Endodermal cell (in vitro differentiated cells): ENCODE results near the gene AKAP13. TPM values are rescaled to one million over a fixed set of nuclear protein-coding genes. Genes with fewer than 3 reads are reported as not detected.

ENCODE experiments used
- DNase-seq: peaks from one replicate; pipeline ENCODE4 v3.0.0-alpha.2; 2017
- H3K27ac ChIP-seq: 2 replicates; pipeline ENCODE4 v1.5.1; 2013; ENCODE audit warnings: mild to moderate bottlenecking, low read depth, low read length, moderate library complexity
- H3K27me3 ChIP-seq: 2 replicates; pipeline ENCODE4 v1.6.1; 2013; ENCODE audit warnings: mild to moderate bottlenecking, low read length, moderate library complexity; ENCODE audit not compliant: insufficient read depth, control insufficient read depth, poor library complexity, severe bottlenecking
- H3K36me3 ChIP-seq: 2 replicates; pipeline ENCODE4 v1.7.0; 2013; ENCODE audit warnings: mild to moderate bottlenecking, low read length, moderate library complexity; ENCODE audit not compliant: control insufficient read depth, insufficient read depth
- H3K4me1 ChIP-seq: one replicate; pipeline ENCODE4 v1.7.0; 2013; ENCODE audit warnings: low read length; ENCODE audit not compliant: control insufficient read depth, insufficient read depth
- H3K4me3 ChIP-seq: 2 replicates; pipeline ENCODE4 v1.5.1; 2013; ENCODE audit warnings: mild to moderate bottlenecking, low read length, moderate library complexity
- H3K9ac ChIP-seq: 2 replicates; pipeline ENCODE4 v1.6.1; 2013; ENCODE audit warnings: mild to moderate bottlenecking, low read length, moderate library complexity; ENCODE audit not compliant: poor library complexity, severe bottlenecking; ENCODE audit errors: extremely low read depth
- H3K9me3 ChIP-seq: 2 replicates; pipeline ENCODE4 v1.6.1; 2013; ENCODE audit warnings: mild to moderate bottlenecking, low read length, moderate library complexity; ENCODE audit not compliant: control insufficient read depth
- H3K27ac Mint-ChIP-seq: 2 replicates; pipeline ENCODE4 v1.8.0; 2020; ENCODE audit warnings: mixed read lengths
- H3K27me3 Mint-ChIP-seq: 2 replicates; pipeline ENCODE4 v1.8.0; 2021; ENCODE audit warnings: mild to moderate bottlenecking, mixed read lengths; ENCODE audit not compliant: insufficient read depth
- H3K36me3 Mint-ChIP-seq: 2 replicates; pipeline ENCODE4 v1.8.0; 2020; ENCODE audit warnings: low read depth, mixed read lengths
- H3K4me1 Mint-ChIP-seq: 2 replicates; pipeline ENCODE4 v1.8.0; 2020; ENCODE audit warnings: mixed read lengths
- H3K4me3 Mint-ChIP-seq: 2 replicates; pipeline ENCODE4 v1.8.0; 2020; ENCODE audit warnings: mild to moderate bottlenecking, moderate library complexity, mixed read lengths
- H3K9me3 Mint-ChIP-seq: 2 replicates; pipeline ENCODE4 v1.8.0; 2020; ENCODE audit warnings: mild to moderate bottlenecking, mixed read lengths
- WGBS, 2 experiments: methylation state at CpG; one replicate each; pipeline versions ENCODE4 v1.1.5 to v1.1.7; 2013; ENCODE audit warnings: missing lambda C conversion rate in 2 of 2, mixed read lengths in 1 of 2; ENCODE audit not compliant: insufficient coverage in 1 of 2, insufficient read length in 1 of 2; 5-methylcytosine and 5-hydroxymethylcytosine counted together
- total RNA-seq, 2 donors: library from RNA; stranded (reverse); fragmentation: NEBNext Ultra II Directional in 1 of 2; extraction: Animal tissue kit (Norgen Biotek cat#: 25700) in 1 of 2; gene quantifications; 2 replicates in 1 of 2; 3 replicates in 1 of 2; pipeline ENCODE4 v1.2.1, GENCODE V29; 2021
- TF ChIP-seq, protein P1 (sequence below): fragments of 200-600 bp; sonication (generic); conservative IDR thresholded peaks from 2 replicates; pipeline ENCODE4 v1.5.0; 2021; ENCODE audit warnings: antibody characterized with exemption, mild to moderate bottlenecking

AKAP13 gene
- total RNA-seq, 2 donors from 2014 or later: 115 to 131 TPM

GRCh38 chr15:85606738-85607137 is 226.3 kb downstream of the AKAP13 start:
- Mint-ChIP-seq H3K9me3 (no peaks in the 10 kb centered on the region), H3K4me3 (no peak overlapping the region), H3K4me1 (no peaks in the 10 kb centered on the region), H3K36me3 (peaks cover 31% of the 10 kb centered on the region), H3K27ac (peak overlapping the region; percentile 35), H3K27me3 (no peaks in the 10 kb centered on the region)
- Histone ChIP-seq H3K36me3 (peaks cover 87% of the 10 kb centered on the region), H3K27me3 (no peaks in the 10 kb centered on the region), H3K9ac (no peak overlapping the region), H3K4me3 (no peak overlapping the region), H3K27ac (no peak overlapping the region), H3K4me1 (no peaks in the 10 kb centered on the region), H3K9me3 (no peaks in the 10 kb centered on the region)
- TF ChIP-seq, protein P1, sequence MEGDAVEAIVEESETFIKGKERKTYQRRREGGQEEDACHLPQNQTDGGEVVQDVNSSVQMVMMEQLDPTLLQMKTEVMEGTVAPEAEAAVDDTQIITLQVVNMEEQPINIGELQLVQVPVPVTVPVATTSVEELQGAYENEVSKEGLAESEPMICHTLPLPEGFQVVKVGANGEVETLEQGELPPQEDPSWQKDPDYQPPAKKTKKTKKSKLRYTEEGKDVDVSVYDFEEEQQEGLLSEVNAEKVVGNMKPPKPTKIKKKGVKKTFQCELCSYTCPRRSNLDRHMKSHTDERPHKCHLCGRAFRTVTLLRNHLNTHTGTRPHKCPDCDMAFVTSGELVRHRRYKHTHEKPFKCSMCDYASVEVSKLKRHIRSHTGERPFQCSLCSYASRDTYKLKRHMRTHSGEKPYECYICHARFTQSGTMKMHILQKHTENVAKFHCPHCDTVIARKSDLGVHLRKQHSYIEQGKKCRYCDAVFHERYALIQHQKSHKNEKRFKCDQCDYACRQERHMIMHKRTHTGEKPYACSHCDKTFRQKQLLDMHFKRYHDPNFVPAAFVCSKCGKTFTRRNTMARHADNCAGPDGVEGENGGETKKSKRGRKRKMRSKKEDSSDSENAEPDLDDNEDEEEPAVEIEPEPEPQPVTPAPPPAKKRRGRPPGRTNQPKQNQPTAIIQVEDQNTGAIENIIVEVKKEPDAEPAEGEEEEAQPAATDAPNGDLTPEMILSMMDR: no peak
- no peak for DNase-seq
- 97 to 100% methylated on average over 1 to 2 of the region's 2 CpGs for WGBS, 2 experiments

- H3K9ac ChIP-seq: no peak overlapping the region
- no peaks in the 10 kb centered on the region for H3K9me3 Mint-ChIP-seq
- no peaks in the 10 kb centered on the region for H3K4me1 Mint-ChIP-seq
- H3K36me3 Mint-ChIP-seq: peaks cover 35% of the 10 kb centered on the region
- 87 to 96% methylated on average over 2 of the region's 2 CpGs for WGBS, 2 experiments
- peaks cover 87% of the 10 kb centered on the region for H3K36me3 ChIP-seq
- TF ChIP-seq, protein P1: no peak
- no peak overlapping the region for H3K27ac Mint-ChIP-seq
- DNase-seq: no peak
- H3K27me3 Mint-ChIP-seq: no peaks in the 10 kb centered on the region
- no peak overlapping the region for H3K27ac ChIP-seq
- H3K4me3 ChIP-seq: no peak overlapping the region
- H3K9me3 ChIP-seq: no peaks in the 10 kb centered on the region
- no peak overlapping the region for H3K4me3 Mint-ChIP-seq
- no peaks in the 10 kb centered on the region for H3K4me1 ChIP-seq
- H3K27me3 ChIP-seq: no peaks in the 10 kb centered on the region
These were observed 226.9 kb downstream of the AKAP13 start for GRCh38 chr15:85607141-85607806.

- Mint-ChIP-seq H3K27ac (no peak overlapping the region), H3K9me3 (no peaks in the 10 kb centered on the region), H3K36me3 (peaks cover 34% of the 10 kb centered on the region), H3K4me3 (no peak overlapping the region), H3K27me3 (no peaks in the 10 kb centered on the region), H3K4me1 (no peaks in the 10 kb centered on the region)
- Histone ChIP-seq H3K4me1 (no peaks in the 10 kb centered on the region), H3K27me3 (no peaks in the 10 kb centered on the region), H3K36me3 (peaks cover 85% of the 10 kb centered on the region), H3K9ac (no peak overlapping the region), H3K27ac (no peak overlapping the region), H3K9me3 (no peaks in the 10 kb centered on the region), H3K4me3 (no peak overlapping the region)
- no peak for DNase-seq
- WGBS, 2 experiments: 100% methylated on average over 1 of the region's 1 CpG; no CpG with 5 or more reads in 1 of the 2 experiments
- TF ChIP-seq, protein P1: no peak
These were observed 227.4 kb downstream of the AKAP13 start for GRCh38 chr15:85607842-85608241.
